LNCaP clone FGC (cell line): ENCODE data around the gene ZFHX3.
A peak's percentile ranks its signal among the peaks of the same experiment; 100 is the strongest.

ENCODE experiments used
- DNase-seq: peaks from one replicate; pipeline ENCODE4 v3.0.0-alpha.2; 2011; ENCODE audit warnings: low read depth
- H3K4me3 ChIP-seq: 2 replicates; pipeline ENCODE4 v1.5.1; 2011; ENCODE audit warnings: mild to moderate bottlenecking, low read depth, low read length, control low read depth
- TF ChIP-seq, protein P1 (sequence below): IDR thresholded peaks from 2 replicates; pipeline ENCODE4 v1.5.1; 2012; ENCODE audit warnings: mild to moderate bottlenecking; ENCODE audit not compliant: control insufficient read depth, insufficient read depth; ENCODE audit errors: extremely low read depth

Gene ZFHX3

DNA sequence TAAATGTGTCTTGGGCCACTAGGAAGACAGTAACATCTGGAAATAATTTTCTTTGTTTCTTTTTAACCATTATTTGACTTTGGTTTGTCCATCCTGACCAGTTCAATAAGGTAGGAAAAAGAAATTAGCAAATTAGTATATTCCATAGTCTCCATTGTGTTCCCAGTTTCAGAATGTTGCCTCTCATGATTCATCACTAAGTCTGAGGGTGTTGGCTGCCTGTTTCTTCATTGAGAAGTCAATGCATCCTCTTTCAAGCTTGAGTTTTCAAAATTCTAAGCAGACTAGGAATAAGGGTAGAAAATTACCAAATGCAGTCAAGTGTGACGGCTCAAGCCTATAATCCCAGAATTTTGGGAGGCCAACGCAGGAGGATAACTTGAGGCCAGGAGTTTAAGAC, 41.9 kb downstream of the ZFHX3 start:
- DNase-seq = no peak
- TF ChIP-seq, protein P1, sequence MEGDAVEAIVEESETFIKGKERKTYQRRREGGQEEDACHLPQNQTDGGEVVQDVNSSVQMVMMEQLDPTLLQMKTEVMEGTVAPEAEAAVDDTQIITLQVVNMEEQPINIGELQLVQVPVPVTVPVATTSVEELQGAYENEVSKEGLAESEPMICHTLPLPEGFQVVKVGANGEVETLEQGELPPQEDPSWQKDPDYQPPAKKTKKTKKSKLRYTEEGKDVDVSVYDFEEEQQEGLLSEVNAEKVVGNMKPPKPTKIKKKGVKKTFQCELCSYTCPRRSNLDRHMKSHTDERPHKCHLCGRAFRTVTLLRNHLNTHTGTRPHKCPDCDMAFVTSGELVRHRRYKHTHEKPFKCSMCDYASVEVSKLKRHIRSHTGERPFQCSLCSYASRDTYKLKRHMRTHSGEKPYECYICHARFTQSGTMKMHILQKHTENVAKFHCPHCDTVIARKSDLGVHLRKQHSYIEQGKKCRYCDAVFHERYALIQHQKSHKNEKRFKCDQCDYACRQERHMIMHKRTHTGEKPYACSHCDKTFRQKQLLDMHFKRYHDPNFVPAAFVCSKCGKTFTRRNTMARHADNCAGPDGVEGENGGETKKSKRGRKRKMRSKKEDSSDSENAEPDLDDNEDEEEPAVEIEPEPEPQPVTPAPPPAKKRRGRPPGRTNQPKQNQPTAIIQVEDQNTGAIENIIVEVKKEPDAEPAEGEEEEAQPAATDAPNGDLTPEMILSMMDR = no peak
- no peak overlapping the region for H3K4me3 ChIP-seq

DNA sequence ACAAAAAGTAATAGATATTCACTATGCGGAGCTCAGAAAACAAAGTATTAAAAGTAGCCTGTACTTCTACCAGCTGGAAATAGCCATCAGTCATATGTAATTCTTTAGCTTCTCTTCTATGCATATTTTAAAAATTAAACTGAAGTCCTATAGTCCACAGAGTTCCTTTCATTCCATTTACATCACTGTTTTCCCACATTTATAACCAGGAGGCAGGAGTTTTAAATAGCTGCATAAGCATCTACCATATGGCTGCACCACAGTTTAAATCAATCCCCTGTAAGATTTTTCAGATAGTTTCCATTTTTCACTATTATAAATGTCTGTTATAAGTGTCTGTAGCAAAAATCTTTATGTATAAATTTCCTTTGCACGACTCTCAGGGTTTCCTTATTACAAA, 45.1 kb downstream of the ZFHX3 start:
- DNase-seq = no peak
- TF ChIP-seq, protein P1 = no peak
- H3K4me3 ChIP-seq = no peak overlapping the region

DNA sequence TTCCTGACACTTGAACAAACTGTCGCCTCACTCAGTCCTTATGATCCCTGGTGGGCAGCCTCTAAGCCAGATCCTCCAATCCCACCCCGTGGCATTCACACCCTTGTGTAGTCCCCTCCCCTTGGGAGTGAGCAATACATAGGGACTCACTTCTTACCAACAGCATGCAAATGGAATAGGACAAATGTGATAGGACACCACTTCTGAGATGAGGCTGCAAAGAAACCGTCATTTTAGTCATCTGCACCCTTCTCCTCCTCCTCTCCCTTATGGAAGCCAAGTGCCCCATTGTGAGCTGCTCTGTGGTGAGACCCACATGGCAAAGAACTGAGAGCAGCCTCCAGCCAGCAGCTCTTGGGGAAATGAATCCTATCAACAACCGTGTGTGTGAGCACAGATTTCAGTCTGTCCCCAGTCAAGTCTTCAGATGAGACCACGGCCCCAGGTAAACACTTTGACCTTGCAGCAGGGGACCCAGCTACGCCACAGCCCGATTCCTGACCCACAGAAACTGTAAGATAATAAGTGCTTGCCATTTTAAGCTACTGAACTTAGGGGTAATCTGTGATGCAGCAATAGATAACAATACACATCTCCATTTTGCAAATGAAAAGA, 46.9 kb downstream of the ZFHX3 start:
- H3K4me3 ChIP-seq = no peak overlapping the region
- no peak for DNase-seq
- TF ChIP-seq, protein P1 = no peak

DNA sequence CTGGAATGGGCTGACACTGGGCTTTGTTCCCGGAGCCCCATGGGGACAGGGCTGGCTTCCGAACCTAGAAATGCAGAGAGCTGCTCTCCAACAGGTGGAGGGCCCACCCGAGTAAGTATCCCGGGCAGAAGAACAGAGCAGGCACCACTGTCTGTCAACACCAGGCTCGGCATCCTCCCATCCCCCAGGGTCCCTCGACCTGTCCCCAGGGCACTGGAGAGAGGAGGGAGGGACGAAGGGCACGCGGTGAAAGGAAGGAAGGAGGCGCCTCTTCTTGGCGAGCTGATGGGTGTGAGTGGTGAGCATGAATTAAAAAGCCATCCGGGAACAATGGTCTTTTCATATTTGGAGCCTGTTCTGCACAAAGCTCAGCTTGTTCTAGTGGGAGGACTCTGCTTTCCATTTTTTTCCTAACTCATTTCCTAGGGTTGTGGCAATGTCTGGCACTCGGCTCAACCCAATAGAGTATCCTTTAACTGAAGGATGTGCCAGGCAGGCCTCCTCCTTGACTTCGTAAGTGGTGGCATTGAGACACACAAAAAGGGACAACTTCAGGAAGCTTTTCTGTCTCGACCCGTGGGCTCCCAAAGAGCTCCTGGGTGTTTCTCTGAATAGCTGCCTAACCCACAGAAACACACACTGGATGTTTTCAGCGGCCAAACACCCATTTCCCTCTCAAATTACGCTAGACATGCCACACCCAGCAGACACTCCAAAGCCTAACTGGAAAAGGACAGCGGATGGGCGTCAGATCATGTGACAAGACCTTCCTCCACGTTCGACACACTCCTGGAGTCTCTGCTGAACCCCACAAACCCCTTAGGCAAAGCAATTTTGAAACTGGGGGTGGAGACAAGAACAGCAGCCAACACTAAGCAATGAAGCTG, 47.7 kb downstream of the ZFHX3 start:
- H3K4me3 ChIP-seq = no peak overlapping the region
- no peak for DNase-seq
- TF ChIP-seq, protein P1 = no peak

DNA sequence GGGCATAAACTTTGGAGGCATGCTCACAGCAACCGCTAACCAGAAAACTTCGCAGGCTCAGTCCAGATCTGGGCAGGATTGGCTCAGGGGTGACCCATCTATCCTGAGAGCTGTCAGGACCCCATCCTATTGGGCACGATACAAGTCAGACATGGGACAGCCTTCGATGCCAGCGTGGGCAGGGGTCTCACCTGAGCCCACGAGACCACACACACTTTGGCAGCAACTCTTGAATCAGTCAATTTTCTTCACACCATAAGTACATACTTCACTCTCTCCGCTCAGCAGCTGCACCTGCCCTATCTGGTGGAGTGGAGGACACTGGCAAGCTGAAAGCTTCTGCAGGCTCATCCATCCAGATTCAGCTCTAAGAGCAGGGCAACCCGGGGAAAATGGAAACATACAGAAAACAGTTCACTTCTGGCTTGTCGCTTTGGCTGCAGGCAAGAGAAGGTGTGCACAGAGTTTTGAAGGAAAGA, 48.3 kb downstream of the ZFHX3 start:
- DNase-seq = no peak
- H3K4me3 ChIP-seq = no peak overlapping the region
- TF ChIP-seq, protein P1 = no peak

DNA sequence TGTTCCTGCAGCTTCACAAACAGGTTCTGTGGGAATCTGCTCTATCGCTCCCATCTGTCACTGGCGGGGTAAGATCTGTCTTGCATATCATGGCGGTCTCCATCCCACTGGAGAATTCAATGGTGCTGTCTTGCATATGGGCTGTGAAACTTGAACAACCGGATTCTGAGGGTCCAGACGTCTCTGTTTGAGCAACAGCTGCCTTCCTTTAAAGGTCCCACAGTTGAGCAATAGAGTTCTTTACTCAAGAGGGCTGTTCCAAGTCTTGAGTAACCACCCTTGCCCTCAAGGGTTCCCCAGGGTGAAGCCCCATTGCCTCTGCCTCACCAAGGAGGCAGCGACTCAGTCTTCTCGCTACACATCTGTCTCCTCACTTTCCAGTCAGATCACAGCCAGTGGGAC, 50.8 kb downstream of the ZFHX3 start:
- TF ChIP-seq, protein P1 = no peak
- H3K4me3 ChIP-seq = peak overlapping the region; percentile 2
- DNase-seq = peak; percentile 85
